ENCODE data around the gene SMKR1.

SMKR1 gene

DNA sequence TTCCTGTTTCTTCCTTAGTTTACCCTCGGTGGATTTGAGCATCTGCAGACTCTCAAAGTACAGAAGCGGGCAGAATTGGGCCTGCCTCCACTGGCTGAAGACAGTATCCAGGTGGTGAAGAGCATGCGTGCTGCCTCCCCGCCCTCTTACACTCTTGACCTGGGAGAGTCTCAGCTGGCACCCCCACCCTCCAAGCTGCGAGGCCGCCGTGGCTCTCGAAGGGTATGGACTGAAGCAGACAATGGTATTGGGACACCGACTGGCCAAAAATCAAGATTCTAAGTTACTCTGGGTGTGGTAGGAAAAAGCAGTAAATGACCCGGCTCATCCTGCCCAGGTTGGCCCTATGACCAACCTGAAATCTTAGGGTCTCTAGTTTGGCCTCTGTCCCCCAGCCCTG, 45.9 kb upstream of the SMKR1 start:
- Histone ChIP-seq H3K4me1 (no peaks in the 10 kb centered on the region), H3K27ac (no peak overlapping the region), H3K9me3 (ENCODE audit: control insufficient read depth, low read length) (no peaks in the 10 kb centered on the region), H3K9ac (no peak overlapping the region), H3K4me2 (ENCODE audit: low read length) (no peak overlapping the region), H3K27me3 (ENCODE audit: control insufficient read depth, insufficient read depth, low read length) (no peaks in the 10 kb centered on the region), H3K79me2 (no peaks in the 10 kb centered on the region), H3K36me3 (ENCODE audit: control insufficient read depth, insufficient read depth, low read length) (no peaks in the 10 kb centered on the region), H2AFZ (no peak overlapping the region), H3K4me3 (ENCODE audit: low read depth, low read length) (no peak overlapping the region)
- TF ChIP-seq, protein P1, sequence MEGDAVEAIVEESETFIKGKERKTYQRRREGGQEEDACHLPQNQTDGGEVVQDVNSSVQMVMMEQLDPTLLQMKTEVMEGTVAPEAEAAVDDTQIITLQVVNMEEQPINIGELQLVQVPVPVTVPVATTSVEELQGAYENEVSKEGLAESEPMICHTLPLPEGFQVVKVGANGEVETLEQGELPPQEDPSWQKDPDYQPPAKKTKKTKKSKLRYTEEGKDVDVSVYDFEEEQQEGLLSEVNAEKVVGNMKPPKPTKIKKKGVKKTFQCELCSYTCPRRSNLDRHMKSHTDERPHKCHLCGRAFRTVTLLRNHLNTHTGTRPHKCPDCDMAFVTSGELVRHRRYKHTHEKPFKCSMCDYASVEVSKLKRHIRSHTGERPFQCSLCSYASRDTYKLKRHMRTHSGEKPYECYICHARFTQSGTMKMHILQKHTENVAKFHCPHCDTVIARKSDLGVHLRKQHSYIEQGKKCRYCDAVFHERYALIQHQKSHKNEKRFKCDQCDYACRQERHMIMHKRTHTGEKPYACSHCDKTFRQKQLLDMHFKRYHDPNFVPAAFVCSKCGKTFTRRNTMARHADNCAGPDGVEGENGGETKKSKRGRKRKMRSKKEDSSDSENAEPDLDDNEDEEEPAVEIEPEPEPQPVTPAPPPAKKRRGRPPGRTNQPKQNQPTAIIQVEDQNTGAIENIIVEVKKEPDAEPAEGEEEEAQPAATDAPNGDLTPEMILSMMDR (IDR thresholded peaks at IDR 0.05) = no peak

DNA sequence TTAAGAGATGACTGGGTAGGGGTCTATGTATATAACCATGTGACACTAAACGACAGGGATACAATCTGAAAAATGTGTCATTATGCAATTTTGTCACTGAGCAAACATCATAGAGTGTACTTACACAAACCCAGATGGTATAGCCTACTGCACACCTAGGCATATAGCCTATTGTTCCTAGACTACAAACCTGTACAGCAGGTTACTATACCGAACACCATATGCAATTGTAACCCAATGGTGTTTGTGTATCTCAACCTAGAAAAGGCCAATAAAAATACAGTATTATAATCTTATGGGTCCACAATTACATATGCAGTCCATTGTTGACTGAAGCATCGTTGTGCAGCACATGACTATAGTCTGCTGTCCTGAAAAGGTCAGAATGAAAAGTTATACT, 45.2 kb upstream of the SMKR1 start:
- H3K27ac ChIP-seq = no peak overlapping the region
- no peaks in the 10 kb centered on the region for H3K9me3 ChIP-seq (ENCODE audit: control insufficient read depth, low read length)
- H3K4me2 ChIP-seq (ENCODE audit: low read length) = no peak overlapping the region
- no peaks in the 10 kb centered on the region for H3K27me3 ChIP-seq (ENCODE audit: control insufficient read depth, insufficient read depth, low read length)
- no peak overlapping the region for H3K4me3 ChIP-seq (ENCODE audit: low read depth, low read length)
- H3K79me2 ChIP-seq = no peaks in the 10 kb centered on the region
- H2AFZ ChIP-seq = no peak overlapping the region
- no peak overlapping the region for H3K9ac ChIP-seq
- no peaks in the 10 kb centered on the region for H3K36me3 ChIP-seq (ENCODE audit: control insufficient read depth, insufficient read depth, low read length)
- TF ChIP-seq, protein P1 (IDR thresholded peaks at IDR 0.05) = no peak
- H3K4me1 ChIP-seq = no peaks in the 10 kb centered on the region

DNA sequence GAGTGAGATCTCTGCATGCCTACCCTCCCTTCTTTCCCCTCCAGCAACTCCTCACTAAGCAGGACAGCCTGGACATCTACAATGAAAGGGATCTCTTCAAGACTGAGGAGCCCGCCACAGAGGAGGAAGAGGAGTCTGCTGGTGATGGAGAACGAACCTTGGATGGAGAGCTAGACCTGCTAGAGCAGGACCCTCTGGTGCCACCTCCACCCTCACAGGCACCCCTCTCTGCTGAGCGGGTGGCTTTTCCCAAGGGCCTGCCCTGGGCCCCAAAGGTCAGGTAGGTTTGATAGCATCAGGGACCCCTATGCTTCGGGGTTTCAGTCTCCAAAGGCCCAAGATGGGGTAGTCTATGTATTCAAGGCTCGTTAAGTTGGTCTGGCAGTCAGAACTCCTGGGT, 44.2 kb upstream of the SMKR1 start:
- Histone ChIP-seq H3K27me3 (ENCODE audit: control insufficient read depth, insufficient read depth, low read length) (no peaks in the 10 kb centered on the region), H3K36me3 (ENCODE audit: control insufficient read depth, insufficient read depth, low read length) (no peaks in the 10 kb centered on the region), H3K27ac (no peak overlapping the region), H3K4me2 (ENCODE audit: low read length) (no peak overlapping the region), H3K79me2 (no peaks in the 10 kb centered on the region), H2AFZ (no peak overlapping the region), H3K9ac (no peak overlapping the region), H3K4me3 (ENCODE audit: low read depth, low read length) (no peak overlapping the region), H3K9me3 (ENCODE audit: control insufficient read depth, low read length) (no peaks in the 10 kb centered on the region), H3K4me1 (no peaks in the 10 kb centered on the region)
- TF ChIP-seq, protein P1 (IDR thresholded peaks at IDR 0.05) = no peak

DNA sequence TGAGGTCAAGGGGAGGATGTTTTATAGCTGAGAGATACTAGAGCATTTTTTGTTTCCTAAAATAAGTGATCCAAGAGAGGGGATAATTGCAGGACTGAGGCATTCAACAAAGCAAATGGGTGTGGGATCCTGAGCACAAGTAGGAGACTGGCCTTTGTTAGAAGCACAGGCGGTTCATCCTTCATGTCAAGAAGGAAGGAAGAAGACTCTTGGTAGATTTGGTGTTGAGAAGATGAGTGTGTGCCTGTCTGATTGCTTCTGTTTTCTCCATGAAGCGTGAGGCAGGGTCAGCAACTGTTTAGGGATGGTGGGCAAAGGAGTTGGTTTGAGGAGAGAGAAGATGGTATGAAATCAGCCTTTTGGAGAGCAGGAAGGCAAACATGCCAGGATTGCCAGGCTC, 40.5 kb upstream of the SMKR1 start:
- H3K79me2 ChIP-seq = no peaks in the 10 kb centered on the region
- H3K9me3 ChIP-seq (ENCODE audit: control insufficient read depth, low read length) = no peaks in the 10 kb centered on the region
- H3K27me3 ChIP-seq (ENCODE audit: control insufficient read depth, insufficient read depth, low read length) = no peaks in the 10 kb centered on the region
- H3K4me2 ChIP-seq (ENCODE audit: low read length) = no peak overlapping the region
- no peak overlapping the region for H3K27ac ChIP-seq
- no peak overlapping the region for H2AFZ ChIP-seq
- H3K36me3 ChIP-seq (ENCODE audit: control insufficient read depth, insufficient read depth, low read length) = no peaks in the 10 kb centered on the region
- no peak overlapping the region for H3K4me3 ChIP-seq (ENCODE audit: low read depth, low read length)
- H3K9ac ChIP-seq = no peak overlapping the region
- H3K4me1 ChIP-seq = no peaks in the 10 kb centered on the region
- TF ChIP-seq, protein P1 (IDR thresholded peaks at IDR 0.05) = no peak

DNA sequence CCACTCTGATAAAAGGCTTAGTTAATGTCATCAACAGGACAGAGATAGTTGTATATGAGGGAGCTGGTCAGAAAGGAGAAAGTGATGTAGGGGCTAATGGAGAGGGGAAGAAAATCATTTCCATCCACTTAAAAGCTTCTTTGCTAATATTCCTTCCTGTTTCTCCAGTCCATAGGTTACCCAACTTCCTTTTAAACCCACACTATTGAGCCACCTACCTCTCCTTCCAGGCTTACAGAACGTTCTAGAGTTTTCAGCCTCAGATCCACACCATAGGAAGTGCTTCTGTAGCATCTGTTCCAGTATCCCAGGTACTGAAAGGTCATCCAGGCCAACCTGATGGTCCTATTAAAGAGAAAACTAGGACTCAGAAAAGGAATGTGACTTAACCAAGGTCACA, 39.9 kb upstream of the SMKR1 start:
- Histone ChIP-seq H3K27me3 (ENCODE audit: control insufficient read depth, insufficient read depth, low read length) (no peaks in the 10 kb centered on the region), H3K36me3 (ENCODE audit: control insufficient read depth, insufficient read depth, low read length) (no peaks in the 10 kb centered on the region), H3K4me1 (no peaks in the 10 kb centered on the region)

More for the DNA sequence above, 39.9 kb upstream of the SMKR1 start:
- no peaks in the 10 kb centered on the region for H3K79me2 ChIP-seq
- H2AFZ ChIP-seq = no peak overlapping the region
- no peak overlapping the region for H3K9ac ChIP-seq
- no peak overlapping the region for H3K4me2 ChIP-seq (ENCODE audit: low read length)
- TF ChIP-seq, protein P1 (IDR thresholded peaks at IDR 0.05) = no peak
- H3K4me3 ChIP-seq (ENCODE audit: low read depth, low read length) = no peak overlapping the region
- H3K9me3 ChIP-seq (ENCODE audit: control insufficient read depth, low read length) = no peaks in the 10 kb centered on the region
- H3K27ac ChIP-seq = no peak overlapping the region

Data from parathyroid adenoma (tissue), 2 donors.